Effector CD4-positive, alpha-beta T cell (primary cell): Measurements from ENCODE around the gene THPO.

Experiments
- DNase-seq: peaks from one replicate; pipeline ENCODE4 v3.0.0-alpha.2; 2020

Gene THPO

GRCh38 chr3:184328516-184328915, 49.5 kb downstream of the THPO start:
- DNase-seq: no peak

GRCh38 chr3:184327171-184327570, 50.8 kb downstream of the THPO start:
- DNase-seq: no peak

GRCh38 chr3:184325715-184326369, 52.2 kb downstream of the THPO start:
- no peak for DNase-seq

- DNase-seq: no peak
Observed at GRCh38 chr3:184325269-184325668, 52.7 kb downstream of the THPO start.

- DNase-seq: no peak
Observed at GRCh38 chr3:184323696-184324095, 54.3 kb downstream of the THPO start.

GRCh38 chr3:184322731-184323487, 55.1 kb downstream of the THPO start:
- DNase-seq: no peak
